Hematopoietic multipotent progenitor cell treated with erythropoietin and hydrocortisone succinate and interleukin-3 and kit ligand, for 4 days (in vitro differentiated cells): ENCODE measurements around the gene PPP1R1B.
A peak's percentile ranks its signal among the peaks of the same experiment; 100 is the strongest.

Experiments used
- DNase-seq: peaks from one replicate; pipeline ENCODE4 v3.0.0-alpha.2; 2015

The PPP1R1B gene

GRCh38 chr17:39671651-39672521, 45.1 kb downstream of the PPP1R1B start:
- peak; percentile 71 for DNase-seq

DNA sequence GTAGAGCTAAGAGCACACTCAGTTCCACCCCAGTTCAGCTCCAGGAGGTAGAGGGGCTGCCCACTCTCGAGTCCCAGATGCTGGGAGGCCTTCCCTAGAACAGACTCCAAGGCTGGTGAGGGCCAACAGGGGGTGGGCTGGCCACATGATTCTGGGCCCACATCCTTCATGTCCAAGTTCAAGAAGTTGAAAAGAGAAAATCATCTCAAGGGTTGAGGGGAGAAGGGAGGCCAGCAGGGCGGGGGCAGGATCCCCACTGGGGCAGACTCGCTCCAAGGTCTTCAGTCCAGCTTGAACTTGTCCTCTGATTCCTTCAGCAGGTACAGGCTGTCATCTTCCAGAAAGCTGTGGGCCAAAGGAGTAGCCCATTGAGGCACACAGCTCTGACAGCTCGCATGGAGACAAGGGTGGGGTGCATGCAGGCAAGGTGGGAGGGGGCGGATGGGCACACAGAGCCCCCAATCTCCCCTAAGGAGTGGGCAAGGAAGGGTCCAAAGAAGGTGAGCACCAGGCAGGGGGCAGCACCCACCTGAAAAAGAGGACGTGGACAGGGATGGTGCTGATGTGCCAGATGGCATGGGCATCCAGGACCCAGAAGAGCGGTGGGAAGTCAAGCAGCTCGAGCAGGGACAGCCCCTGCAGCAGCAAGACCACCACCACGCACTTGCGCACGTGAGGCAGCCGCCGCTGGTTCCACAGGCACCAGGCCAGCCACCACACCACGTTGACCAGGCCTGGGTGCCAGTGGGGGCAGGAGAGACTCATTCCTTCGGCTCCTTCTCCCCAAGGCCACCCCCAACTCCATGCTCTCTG, 46.0 kb downstream of the PPP1R1B start:
- DNase-seq = no peak

- no peak for DNase-seq
Measured at GRCh38 chr17:39673335-39674081, 46.8 kb downstream of the PPP1R1B start.

GRCh38 chr17:39674179-39674578, 47.4 kb downstream of the PPP1R1B start:
- no peak for DNase-seq

DNA sequence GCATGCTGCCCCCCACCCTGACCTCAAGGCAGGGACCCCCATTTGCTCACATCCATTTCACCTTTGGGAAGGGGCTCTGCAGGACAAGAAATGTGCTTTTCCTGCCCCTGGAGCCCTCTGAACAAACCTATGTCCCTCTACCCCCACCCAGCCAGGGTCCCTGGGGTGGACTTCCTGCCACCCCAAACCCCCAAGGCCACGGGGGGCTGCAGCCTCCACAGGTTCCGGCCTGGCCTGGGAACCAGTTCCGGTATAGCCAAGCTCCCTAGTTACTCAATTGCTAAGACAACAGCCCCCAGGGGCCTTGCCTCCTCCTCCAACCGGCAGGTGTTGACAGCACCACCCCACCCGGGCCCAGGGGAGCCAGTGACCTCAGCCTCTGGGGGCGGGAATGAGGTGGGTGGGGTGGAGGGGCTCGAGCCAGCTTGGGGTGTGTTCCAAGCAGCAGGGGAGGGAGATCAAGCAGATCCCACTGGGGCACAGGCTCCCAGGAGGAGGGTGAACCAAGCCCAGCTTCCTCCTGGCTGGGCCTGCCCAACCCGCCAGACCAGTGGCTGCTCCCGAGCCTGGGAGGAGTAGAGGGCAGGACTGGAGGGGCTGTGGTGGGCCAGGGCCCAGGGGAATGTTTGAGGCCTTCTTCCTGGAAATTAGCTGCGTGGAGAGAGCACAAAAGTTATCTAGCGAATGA, 48.1 kb downstream of the PPP1R1B start:
- peak; percentile 62 for DNase-seq

DNA sequence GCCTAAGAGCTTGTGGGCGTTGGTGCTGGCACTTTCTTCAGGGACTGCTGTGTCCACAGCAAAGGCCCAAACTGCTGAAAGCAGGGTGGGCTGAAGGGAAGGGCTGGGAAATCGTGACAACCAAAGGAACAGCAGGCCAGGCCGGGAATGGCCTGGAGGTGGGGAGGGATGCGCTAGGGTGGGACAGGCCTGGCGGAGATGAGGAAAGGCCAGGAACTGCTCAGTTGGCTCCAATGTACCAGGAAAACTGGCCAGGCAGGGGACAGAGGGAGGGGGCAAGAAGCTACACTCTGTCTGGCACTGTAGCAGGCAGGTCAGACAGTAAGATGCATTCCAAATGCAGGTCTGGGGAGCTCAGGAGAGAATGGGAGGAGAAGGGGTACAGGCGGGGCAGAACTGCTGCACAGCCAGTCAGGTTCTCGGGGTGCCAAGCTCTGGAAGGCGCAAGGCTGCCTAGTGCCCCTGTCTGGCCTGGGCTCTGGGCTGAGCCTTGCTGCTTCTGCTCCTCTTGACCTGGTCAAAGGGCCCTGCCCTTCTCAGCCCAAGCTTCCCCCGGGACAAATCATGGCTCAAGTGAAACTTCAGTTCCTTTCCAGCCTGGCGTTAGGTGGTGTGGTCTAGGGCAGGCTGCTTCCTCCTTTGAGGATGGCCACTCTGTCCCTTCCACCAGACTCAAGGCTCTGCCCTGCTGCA, 48.8 kb downstream of the PPP1R1B start:
- DNase-seq = no peak

- peak; percentile 90 for DNase-seq
Measured at GRCh38 chr17:39676198-39676819, 49.6 kb downstream of the PPP1R1B start.

DNA sequence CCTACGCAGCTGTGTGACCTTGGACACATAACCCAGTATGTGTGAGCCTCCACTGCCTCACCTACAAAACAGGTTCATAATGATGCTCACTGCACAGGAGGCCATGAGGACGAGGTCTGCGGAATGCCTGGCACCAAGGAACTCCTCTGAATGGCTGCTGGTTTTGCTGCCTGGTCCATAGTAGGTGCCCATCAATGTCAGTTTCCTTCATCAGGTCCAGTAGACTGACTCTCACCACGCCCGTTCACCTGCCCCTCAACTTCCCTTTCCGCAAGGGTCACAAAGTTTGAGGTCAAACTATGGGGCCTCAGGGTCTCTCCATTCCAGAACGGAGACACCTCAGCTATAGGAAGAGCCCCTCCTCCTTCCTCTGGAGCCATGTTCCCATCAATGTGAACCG, 50.3 kb downstream of the PPP1R1B start:
- DNase-seq = no peak

- DNase-seq = no peak
Measured at GRCh38 chr17:39677542-39678339, 51.0 kb downstream of the PPP1R1B start.

DNA sequence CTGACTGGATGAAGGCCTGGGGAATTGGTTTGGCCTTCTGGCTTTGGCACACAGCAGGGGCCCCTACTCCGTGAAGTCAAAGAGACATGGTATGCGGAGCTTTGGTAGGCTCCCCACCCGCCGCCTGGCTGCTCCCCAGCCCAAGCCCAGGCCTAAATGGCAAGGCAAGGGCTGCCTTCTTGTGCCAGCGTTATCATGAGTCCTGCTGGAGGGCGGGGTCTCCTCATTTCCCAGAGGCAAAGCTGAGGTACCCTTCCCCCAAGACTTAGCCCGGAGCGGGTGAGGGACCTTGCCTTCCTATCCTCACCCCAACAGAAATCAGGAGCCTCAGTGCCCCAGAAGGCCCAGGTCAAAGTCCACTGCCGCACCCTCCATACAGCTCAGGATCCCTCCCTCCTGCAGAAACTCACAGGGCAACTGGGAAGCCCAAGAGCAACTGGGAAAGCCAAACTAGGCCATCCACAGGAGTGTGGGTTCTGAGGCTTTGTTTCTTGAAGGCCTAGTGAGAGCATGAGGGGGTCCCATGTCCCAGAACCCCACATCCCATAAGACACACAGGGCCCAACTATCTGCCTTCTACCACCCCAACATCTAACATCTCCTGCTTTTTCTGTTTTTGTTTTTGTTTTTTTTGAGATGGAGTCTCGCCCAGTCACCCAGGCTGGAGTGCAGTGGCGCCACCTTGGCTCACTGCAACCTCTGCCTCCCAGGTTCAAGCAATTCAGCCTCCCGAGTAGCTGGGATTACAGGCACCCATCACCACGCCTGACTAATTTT, 51.8 kb downstream of the PPP1R1B start:
- no peak for DNase-seq

- DNase-seq = peak; percentile 94
Measured at GRCh38 chr17:39679521-39680192, 52.9 kb downstream of the PPP1R1B start.

GRCh38 chr17:39683295-39683939, 56.7 kb downstream of the PPP1R1B start:
- peak; percentile 81 for DNase-seq

DNA sequence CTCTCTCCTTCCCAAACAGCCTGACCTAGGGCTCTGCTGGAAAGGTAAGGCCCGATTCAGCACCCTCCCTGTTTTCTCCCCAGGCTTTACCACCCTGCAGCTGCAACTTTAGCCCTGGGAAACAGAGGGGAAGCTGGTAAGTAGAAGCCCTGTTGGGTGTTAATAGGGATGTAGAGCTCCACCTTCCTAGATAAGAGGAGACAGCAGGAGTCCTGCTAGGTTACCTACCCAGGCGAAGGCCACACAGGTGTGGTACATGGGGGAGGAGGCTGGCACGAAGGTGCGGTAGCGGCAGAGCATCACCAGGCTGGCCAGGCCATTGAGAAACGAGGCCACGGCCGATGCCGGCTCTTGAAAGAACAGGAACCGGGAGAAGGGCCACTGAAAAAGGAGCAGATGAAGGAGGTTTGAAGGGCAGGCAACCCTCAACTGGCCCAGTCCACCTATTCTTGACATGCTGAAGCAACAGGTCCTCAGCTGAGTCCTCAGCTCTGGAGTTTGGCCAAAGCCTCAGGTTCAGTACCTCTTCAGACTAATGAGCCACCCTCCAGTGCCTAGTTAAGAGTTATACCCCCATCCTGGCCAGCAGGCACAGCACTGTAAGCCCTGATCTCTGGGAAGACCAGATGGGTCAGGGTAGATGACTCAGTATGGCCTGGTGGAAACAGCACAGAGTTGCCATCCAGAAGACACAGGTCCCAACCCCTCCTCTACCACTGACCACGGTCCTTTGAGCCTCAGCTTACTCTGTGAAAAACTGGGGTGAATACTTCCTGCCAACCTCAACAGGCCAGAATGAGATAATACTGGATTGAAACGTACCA, 57.8 kb downstream of the PPP1R1B start:
- no peak for DNase-seq
